ENCODE results near the gene DAP.

DNA sequence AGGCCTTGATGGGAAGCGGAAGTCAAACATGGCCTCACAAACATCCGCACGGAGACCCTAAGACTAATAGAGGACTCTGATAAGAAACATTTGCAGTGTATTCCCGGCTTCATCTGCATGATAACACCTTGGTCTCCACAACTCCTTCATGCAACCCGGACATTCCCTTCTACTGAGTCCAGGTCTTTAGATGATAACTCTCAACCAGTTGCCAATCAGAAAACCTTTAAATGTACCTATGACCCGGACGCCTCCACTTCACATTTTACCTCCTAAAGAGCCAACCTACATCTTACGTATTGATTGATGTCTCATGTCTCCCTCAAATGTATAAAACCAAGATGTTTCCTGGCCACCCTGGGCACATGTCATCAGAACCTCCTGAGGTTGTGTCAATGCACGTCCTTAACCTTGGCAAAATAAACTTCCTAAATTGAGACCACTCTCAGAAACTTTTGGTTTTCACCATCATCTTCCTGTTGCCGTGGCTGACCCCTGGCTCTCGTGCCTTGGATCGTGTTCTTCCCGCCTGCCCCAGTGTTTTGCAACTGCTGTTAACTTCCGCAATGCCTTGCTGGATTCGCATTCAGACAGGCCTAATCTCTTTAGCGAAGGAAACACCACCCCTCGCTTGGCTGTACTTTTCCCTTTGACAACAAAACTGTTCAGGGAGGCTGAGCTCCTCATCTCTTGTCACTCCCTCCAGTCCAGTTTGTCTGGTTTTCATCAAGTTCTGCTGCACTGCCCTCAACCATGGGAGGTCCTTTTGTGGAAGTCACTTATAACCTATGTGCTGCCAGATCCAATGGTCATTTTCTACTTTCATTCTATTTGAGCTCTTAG lies 1.1 kb upstream of the DAP start:
- TF ChIP-seq EZH2 (IDR thresholded peaks at IDR 0.05; ENCODE audit: insufficient read depth, poor library complexity, severe bottlenecking) (no peak), EZH2phosphoT487 (IDR thresholded peaks at IDR 0.05; ENCODE audit: insufficient read depth, low read depth) (no peak)

Data from GM23248 (cell line).